Uterus (tissue), 4 donors: ENCODE results near the gene CDH13. TPM values are rescaled to one million over a fixed set of nuclear protein-coding genes. Genes with fewer than 3 reads are reported as not detected.

Source experiments
- DNase-seq, 2 donors: peaks; one replicate each; pipeline ENCODE4 v3.0.0-alpha.2; 2019 to 2020
- H3K27ac ChIP-seq, 2 donors: fragments of 200-600 bp; sonication (generic); 1 replicate in 1 of 2; 2 replicates in 1 of 2; pipeline ENCODE4 v1.5.1; 2016 to 2018
- H3K27me3 ChIP-seq, 2 donors: fragments of 200-600 bp; sonication (generic); one replicate each; pipeline ENCODE4 v1.5.1; 2018 to 2019; ENCODE audit warnings: control low read depth in 1 of 2
- H3K36me3 ChIP-seq, 2 donors: fragments of 200-600 bp; sonication (generic); one replicate each; pipeline ENCODE4 v1.5.1; 2019; ENCODE audit warnings: control low read depth in 1 of 2
- H3K4me1 ChIP-seq, 2 donors: fragments of 200-600 bp; sonication (generic); one replicate each; pipeline ENCODE4 v1.5.1; 2018 to 2019; ENCODE audit warnings: control low read depth in 1 of 2
- H3K4me3 ChIP-seq, 2 donors: fragments of 200-600 bp; sonication (generic); 1 replicate in 1 of 2; 2 replicates in 1 of 2; pipeline ENCODE4 v1.5.1; 2018 to 2019; ENCODE audit warnings: mild to moderate bottlenecking in 1 of 2
- H3K9me3 ChIP-seq, 2 donors: fragments of 200-600 bp; sonication (generic); one replicate each; pipeline ENCODE4 v1.5.1; 2019; ENCODE audit warnings: control low read depth in 1 of 2
- CTCF ChIP-seq, 4 experiments: fragments of 200-600 bp in 2 of 4; fragments of 450-650 bp in 2 of 4; sonication (generic) in 2 of 4; IDR thresholded peaks; one replicate each; pipeline ENCODE4 v1.5.1; 2016 to 2019; ENCODE audit warnings: antibody characterized with exemption in 4 of 4, mild to moderate bottlenecking in 2 of 4, moderate library complexity in 1 of 4
- POLR2A ChIP-seq, 2 donors: fragments of 450-650 bp; IDR thresholded peaks; one replicate each; pipeline ENCODE4 v1.6.1; 2016; ENCODE audit warnings: antibody characterized with exemption in 2 of 2, mild to moderate bottlenecking in 1 of 2, moderate library complexity in 1 of 2
- intact Hi-C: fragments of 100-400 bp; cut with DNase I; formaldehyde crosslinking; loops from one replicate; pipeline ENCODE4 v1.15.1; 2023; ENCODE audit warnings: low total_unique reads
- microRNA counts, 2 donors: library from miRNA; unstranded; fragments of <30 nt; microRNA quantifications; one replicate each; lab custom pipeline; 2016 to 2017
- microRNA-seq: library from miRNA; unstranded; fragments of <30 nt; microRNA quantifications from one replicate; pipeline ENCODE4, GENCODE V29; 2016; ENCODE audit warnings: borderline microRNAs expressed, borderline replicate concordance
- small RNA-seq: library from RNA; depleted of rRNA; stranded (forward); fragments of <200 nt; gene quantifications from one replicate; pipeline ENCODE3, GENCODE V24; 2016
- total RNA-seq, 4 donors: library from RNA; depleted of rRNA in 3 of 4; stranded (reverse); fragments of >200 nt in 3 of 4; gene quantifications; one replicate each; pipeline versions ENCODE4 v1.1.0 to v1.2.4, GENCODE V29; 2014 to 2023
- donor health status: DM: yes; HTN: yes; CAD: no.

The CDH13 gene
- total RNA-seq, 4 donors from 2014 or later = 49.1 to 99.4 (median 82.7) TPM

GRCh38 chr16:83845263-83845662 lies 1218.5 kb downstream of the CDH13 start:
- no peak overlapping the region for H3K4me3 ChIP-seq
- TF ChIP-seq POLR2A (IDR thresholded peaks at IDR 0.05) = no peak
- TF ChIP-seq CTCF (IDR thresholded peaks at IDR 0.05) = no peak
- no peaks in the 10 kb centered on the region for H3K36me3 ChIP-seq
- no peaks in the 10 kb centered on the region for H3K27me3 ChIP-seq
- no peaks in the 10 kb centered on the region for H3K4me1 ChIP-seq
- H3K9me3 ChIP-seq = no peaks in the 10 kb centered on the region
- no peak for DNase-seq
- intact Hi-C loops = no loop called here
- H3K27ac ChIP-seq = no peak overlapping the region

GRCh38 chr16:83847371-83848225 lies 1220.8 kb downstream of the CDH13 start:
- Histone ChIP-seq H3K27me3 (no peaks in the 10 kb centered on the region), H3K27ac (no peak overlapping the region), H3K4me1 (no peaks in the 10 kb centered on the region), H3K4me3 (no peak overlapping the region), H3K9me3 (no peaks in the 10 kb centered on the region), H3K36me3 (no peaks in the 10 kb centered on the region)
- no peak for DNase-seq
- intact Hi-C loops = no loop called here
- TF ChIP-seq POLR2A (IDR thresholded peaks at IDR 0.05) (no peak), CTCF (IDR thresholded peaks at IDR 0.05) (no peak)

GRCh38 chr16:83849421-83849820 lies 1222.7 kb downstream of the CDH13 start:
- intact Hi-C loops = no loop called here
- Histone ChIP-seq H3K36me3 (no peaks in the 10 kb centered on the region), H3K4me3 (no peak overlapping the region), H3K27me3 (no peaks in the 10 kb centered on the region), H3K4me1 (no peaks in the 10 kb centered on the region), H3K27ac (no peak overlapping the region), H3K9me3 (no peaks in the 10 kb centered on the region)
- DNase-seq = no peak
- TF ChIP-seq CTCF (IDR thresholded peaks at IDR 0.05) (no peak), POLR2A (IDR thresholded peaks at IDR 0.05) (no peak)

MicroRNAs encoded within 50 kb of the gene (microRNA counts, 767-probe panel; counts per million panel counts)
- microRNA hsa-miR-3182 (lab: Ali Mortazavi, UCI) = 0 counts per million in 2 donors

Small RNA genes within 50 kb of the gene (microRNA-seq; reads per million reads assigned to microRNA genes)
- gene MIR3182 (not detected), gene MIR8058 (not detected)

Small RNA genes within 50 kb of the gene (small RNA-seq; reads per million reads assigned to genes)
- gene AC099506.2 (not detected), gene MIR3182 (not detected), gene MIR8058 (not detected)
